Smooth muscle cell (in vitro differentiated cells): ENCODE measurements around the gene PRR5. TPM values are rescaled to one million over a fixed set of nuclear protein-coding genes. Genes with fewer than 3 reads are reported as not detected.

Experiments used
- DNase-seq: peaks from one replicate; lab custom pipeline; 2025; ENCODE audit not compliant: unreplicated experiment; lab: John Stamatoyannopoulos, UW
- H2AFZ ChIP-seq: fragments of 200-600 bp; sonication (generic); 2 replicates; pipeline ENCODE4 v1.6.0; 2016; ENCODE audit warnings: antibody characterized with exemption, low read depth, mild to moderate bottlenecking
- H3F3A ChIP-seq: fragments of 200-600 bp; sonication (generic); 2 replicates; pipeline ENCODE4 v1.6.0; 2017; ENCODE audit warnings: antibody characterized with exemption, low read depth
- H3K27ac ChIP-seq: fragments of 200-600 bp; sonication (generic); 2 replicates; pipeline ENCODE4 v1.5.1; 2016; ENCODE audit warnings: low read depth, mild to moderate bottlenecking
- H3K27me3 ChIP-seq: fragments of 200-600 bp; sonication (generic); 2 replicates; pipeline ENCODE4 v1.6.1; 2016; ENCODE audit warnings: low read depth, mild to moderate bottlenecking
- H3K36me3 ChIP-seq: fragments of 200-600 bp; sonication (generic); 2 replicates; pipeline ENCODE4 v1.5.1; 2016; ENCODE audit warnings: low read depth
- H3K4me1 ChIP-seq: fragments of 200-600 bp; sonication (generic); 2 replicates; pipeline ENCODE4 v1.5.1; 2016; ENCODE audit warnings: low read depth
- H3K4me2 ChIP-seq: fragments of 200-600 bp; sonication (generic); 2 replicates; pipeline ENCODE4 v1.6.0; 2016; ENCODE audit warnings: mild to moderate bottlenecking
- H3K4me3 ChIP-seq: fragments of 200-600 bp; sonication (generic); 2 replicates; pipeline ENCODE4 v1.5.1; 2016; ENCODE audit warnings: mild to moderate bottlenecking
- H3K79me2 ChIP-seq: fragments of 200-600 bp; sonication (generic); 2 replicates; pipeline ENCODE4 v1.6.0; 2016; ENCODE audit warnings: low read depth, mild to moderate bottlenecking
- H3K9ac ChIP-seq: fragments of 200-600 bp; sonication (generic); 2 replicates; pipeline ENCODE4 v1.6.0; 2016; ENCODE audit warnings: low read depth
- H3K9me3 ChIP-seq: fragments of 200-600 bp; sonication (generic); replicated peaks from 2 replicates; pipeline ENCODE4 v1.5.1; 2016; ENCODE audit warnings: low read depth
- H4K20me1 ChIP-seq: fragments of 200-600 bp; sonication (generic); 2 replicates; pipeline ENCODE4 v1.6.0; 2016; ENCODE audit warnings: low read depth
- CTCF ChIP-seq: fragments of 200-600 bp; sonication (generic); IDR thresholded peaks from 2 replicates; pipeline ENCODE4 v1.5.1; 2017; ENCODE audit warnings: borderline replicate concordance, mild to moderate bottlenecking, antibody characterized with exemption; ENCODE audit not compliant: insufficient read depth, poor library complexity, severe bottlenecking
- WGBS: methylation state at CpG from one replicate; pipeline ENCODE4 v1.1.7; 2016; ENCODE audit warnings: low lambda C conversion rate; 5-methylcytosine and 5-hydroxymethylcytosine counted together
- polyA plus RNA-seq: library from polyadenylated mRNA; unstranded; fragments of >200 nt; fragmentation: Nextera tagmentation; extraction: Ambion mirVana; gene quantifications from 2 replicates; pipeline ENCODE4 v1.2.1, GENCODE V29; 2016
- total RNA-seq: library from RNA; depleted of rRNA; stranded (reverse); fragments of >200 nt; gene quantifications from 2 replicates; pipeline ENCODE4 v1.2.3, GENCODE V29; 2014

Gene PRR5
- total and polyA plus RNA-seq, 2 experiments from 2014 or later: 16.3 to 25.5 TPM

DNA sequence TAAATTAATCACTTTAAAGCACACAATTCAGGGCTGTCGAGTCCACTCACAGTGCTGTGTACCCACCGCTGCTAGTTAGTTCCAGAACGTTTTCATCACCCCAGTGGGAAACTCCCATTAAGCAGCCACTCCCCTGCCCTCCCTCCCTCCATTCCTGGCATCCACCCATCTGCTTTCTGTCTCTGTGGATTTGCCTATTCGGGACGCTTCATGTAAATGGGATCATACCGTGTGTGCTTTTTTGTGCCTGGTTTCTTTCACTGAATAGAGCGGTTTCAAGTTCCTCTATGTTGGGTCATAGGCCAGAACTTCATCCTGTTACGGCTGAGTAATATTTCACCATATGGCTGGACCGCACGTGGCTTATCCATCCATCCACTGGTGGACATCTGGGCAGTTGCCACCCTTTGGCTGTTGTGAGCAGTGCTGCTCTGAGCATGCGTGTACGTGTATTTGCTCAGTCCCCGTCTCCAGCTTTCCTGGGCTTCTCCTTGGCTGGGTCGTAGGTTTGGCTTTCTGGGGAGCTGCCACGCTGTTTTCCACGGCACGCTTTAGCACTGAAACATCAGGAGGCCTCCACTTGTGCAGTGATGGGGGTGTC lies 80.5 kb downstream of the PRR5 start:
- WGBS: 76% methylated on average over 17 of the region's 17 CpGs

GRCh38 chr22:44783091-44783490 lies 81.1 kb downstream of the PRR5 start:
- no peaks in the 10 kb centered on the region for H3K27me3 ChIP-seq
- no peak for DNase-seq
- no peaks in the 10 kb centered on the region for H3K79me2 ChIP-seq
- no peak overlapping the region for H3K27ac ChIP-seq
- no peak overlapping the region for H3K4me3 ChIP-seq
- no peaks in the 10 kb centered on the region for H3K4me1 ChIP-seq
- no peaks in the 10 kb centered on the region for H3K36me3 ChIP-seq
- no peak overlapping the region for H2AFZ ChIP-seq
- H3K9ac ChIP-seq: no peak overlapping the region
- H4K20me1 ChIP-seq: no peaks in the 10 kb centered on the region
- TF ChIP-seq CTCF: no peak
- H3K4me2 ChIP-seq: no peak overlapping the region
- no peaks in the 10 kb centered on the region for H3F3A ChIP-seq
- no peaks in the 10 kb centered on the region for H3K9me3 ChIP-seq
- WGBS: 85% methylated on average over 8 of the region's 10 CpGs

More for the DNA sequence above, 80.5 kb downstream of the PRR5 start:
- Histone ChIP-seq H3K79me2 (no peaks in the 10 kb centered on the region), H3K27me3 (no peaks in the 10 kb centered on the region), H4K20me1 (no peaks in the 10 kb centered on the region), H3K27ac (no peak overlapping the region), H3K4me1 (no peaks in the 10 kb centered on the region), H3K9me3 (no peaks in the 10 kb centered on the region), H3K36me3 (no peaks in the 10 kb centered on the region), H3F3A (no peaks in the 10 kb centered on the region), H3K4me2 (no peak overlapping the region), H3K4me3 (no peak overlapping the region), H2AFZ (no peak overlapping the region), H3K9ac (no peak overlapping the region)
- no peak for DNase-seq
- no peak for TF ChIP-seq CTCF

GRCh38 chr22:44783581-44783980 lies 81.6 kb downstream of the PRR5 start:
- Histone ChIP-seq H3F3A (no peaks in the 10 kb centered on the region), H3K9me3 (no peaks in the 10 kb centered on the region), H3K4me2 (no peak overlapping the region), H3K9ac (no peak overlapping the region), H3K4me3 (no peak overlapping the region), H2AFZ (no peak overlapping the region), H3K36me3 (no peaks in the 10 kb centered on the region), H3K4me1 (no peaks in the 10 kb centered on the region), H3K27ac (no peak overlapping the region), H4K20me1 (no peaks in the 10 kb centered on the region), H3K27me3 (no peaks in the 10 kb centered on the region), H3K79me2 (no peaks in the 10 kb centered on the region)
- DNase-seq: no peak
- 66% methylated on average over 14 of the region's 14 CpGs for WGBS
- TF ChIP-seq CTCF: no peak

DNA sequence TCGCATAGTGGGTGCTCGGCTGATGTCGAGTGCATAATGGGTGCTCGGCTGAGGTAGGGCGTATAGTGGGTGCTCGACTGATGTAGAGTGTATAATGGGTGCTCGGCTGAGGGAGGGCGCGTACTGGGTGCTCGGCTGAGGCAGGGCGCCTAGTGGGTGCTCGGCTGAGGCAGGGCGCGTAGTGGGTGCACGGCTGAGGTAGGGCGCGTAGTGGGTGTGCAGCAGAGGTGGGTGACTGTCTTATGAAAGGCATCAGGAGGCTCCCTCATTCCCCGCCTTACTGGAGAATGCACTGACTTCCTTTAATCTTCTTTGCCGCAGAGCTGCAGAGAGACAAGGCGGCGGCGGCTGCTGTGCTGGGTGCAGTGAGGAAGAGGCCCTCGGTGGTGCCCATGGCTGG lies 84.1 kb downstream of the PRR5 start:
- Histone ChIP-seq H2AFZ (no peak overlapping the region), H3K36me3 (no peaks in the 10 kb centered on the region), H3K4me3 (no peak overlapping the region), H3K27me3 (no peaks in the 10 kb centered on the region), H3K4me2 (no peak overlapping the region), H3K9ac (no peak overlapping the region), H3K27ac (no peak overlapping the region), H3K79me2 (no peaks in the 10 kb centered on the region), H4K20me1 (no peaks in the 10 kb centered on the region), H3F3A (no peaks in the 10 kb centered on the region), H3K9me3 (no peaks in the 10 kb centered on the region), H3K4me1 (no peaks in the 10 kb centered on the region)
- no peak for TF ChIP-seq CTCF
- WGBS: 90% methylated on average over 23 of the region's 23 CpGs
- DNase-seq: no peak
